Omental fat pad (tissue), 4 donors: Measurements from ENCODE around the gene ZFPL1. TPM values are rescaled to one million over a fixed set of nuclear protein-coding genes. Genes with fewer than 3 reads are reported as not detected.

Experiments used
- ATAC-seq: fragments of 150-250 bp; one replicate; pipeline ENCODE4 v1.9.1; 2016; ENCODE audit warnings: mild to moderate bottlenecking, moderate library complexity; ENCODE audit not compliant: low FRiP score
- DNase-seq: peaks from one replicate; pipeline ENCODE4 v3.0.0-alpha.2; 2019; ENCODE audit warnings: low spot score
- CTCF ChIP-seq, 3 donors: fragments of 450-650 bp; IDR thresholded peaks; one replicate each; pipeline ENCODE4 v1.5.1; 2016 to 2017; ENCODE audit warnings: antibody characterized with exemption in 3 of 3, mild to moderate bottlenecking in 3 of 3, moderate library complexity in 2 of 3
- total RNA-seq, 4 donors: library from RNA; depleted of rRNA; stranded (reverse); fragments of >200 nt; gene quantifications; one replicate each; pipeline ENCODE4 v1.1.0, GENCODE V29; 2016

Gene ZFPL1
- total RNA-seq, 4 donors from 2014 or later, result 21.3 to 44.5 (median 32.6) TPM

DNA sequence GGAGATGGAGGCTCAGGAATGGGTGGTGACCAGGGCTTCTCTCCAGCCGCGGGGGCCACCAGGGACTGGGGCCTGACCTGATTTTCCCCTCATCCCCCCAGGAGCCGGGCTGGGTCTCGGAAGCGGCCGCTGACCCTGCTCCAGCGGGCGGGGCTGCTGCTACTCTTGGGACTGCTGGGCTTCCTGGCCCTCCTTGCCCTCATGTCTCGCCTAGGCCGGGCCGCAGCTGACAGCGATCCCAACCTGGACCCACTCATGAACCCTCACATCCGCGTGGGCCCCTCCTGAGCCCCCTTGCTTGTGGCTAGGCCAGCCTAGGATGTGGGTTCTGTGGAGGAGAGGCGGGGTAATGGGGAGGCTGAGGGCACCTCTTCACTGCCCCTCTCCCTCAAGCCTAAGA is 3.8 kb downstream of the ZFPL1 start:
- no peak for DNase-seq
- no peak for ATAC-seq
- no peak for TF ChIP-seq CTCF (IDR thresholded peaks at IDR 0.05)

DNA sequence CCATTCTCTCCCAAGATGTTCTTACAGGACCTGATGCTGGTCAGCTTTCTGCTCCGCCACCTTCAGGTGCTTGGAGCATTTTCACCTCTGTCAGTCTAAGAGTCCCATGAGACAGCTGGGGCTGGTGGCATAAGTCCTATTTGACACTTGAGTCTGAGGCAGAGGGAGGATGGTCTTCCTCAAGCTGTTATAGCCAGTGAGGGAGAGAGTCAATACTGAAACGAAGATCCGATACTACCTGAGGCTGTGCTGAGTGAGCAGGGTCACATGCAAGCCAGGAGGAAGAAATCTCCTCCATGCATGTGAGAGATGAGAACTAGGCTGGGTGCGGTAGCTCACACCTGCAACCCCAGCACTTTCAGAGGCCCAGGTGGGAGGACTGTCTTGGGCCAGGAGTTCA is 5.6 kb downstream of the ZFPL1 start:
- ATAC-seq, result no peak
- DNase-seq, result no peak

GRCh38 chr11:65090628-65091027 is 6.6 kb downstream of the ZFPL1 start:
- TF ChIP-seq CTCF (IDR thresholded peaks at IDR 0.05), result no peak
- DNase-seq, result no peak
- no peak for ATAC-seq

More for the DNA sequence above, 5.6 kb downstream of the ZFPL1 start:
- no peak for TF ChIP-seq CTCF (IDR thresholded peaks at IDR 0.05)

DNA sequence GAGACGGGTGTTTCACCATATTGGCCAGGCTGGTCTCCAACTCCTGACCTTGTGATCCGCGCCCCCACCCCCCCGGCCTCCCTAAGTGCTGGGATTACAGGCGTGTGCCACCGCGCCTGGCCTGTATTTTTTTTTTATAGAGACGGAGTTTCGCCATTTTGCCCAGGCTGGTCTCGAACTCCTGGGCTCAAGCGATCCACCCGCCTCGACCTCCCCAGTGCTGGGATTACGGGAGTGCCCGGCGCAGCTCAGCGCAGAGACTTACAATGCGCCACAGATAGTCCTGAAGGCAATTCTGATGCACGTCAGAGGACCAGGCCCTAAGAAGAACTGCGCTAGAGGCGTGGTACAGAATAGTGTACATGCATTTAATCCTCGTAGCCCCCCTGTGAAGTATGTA is 11.4 kb downstream of the ZFPL1 start:
- no peak for DNase-seq
- TF ChIP-seq CTCF (IDR thresholded peaks at IDR 0.05), result no peak
- ATAC-seq, result peak; percentile 5

DNA sequence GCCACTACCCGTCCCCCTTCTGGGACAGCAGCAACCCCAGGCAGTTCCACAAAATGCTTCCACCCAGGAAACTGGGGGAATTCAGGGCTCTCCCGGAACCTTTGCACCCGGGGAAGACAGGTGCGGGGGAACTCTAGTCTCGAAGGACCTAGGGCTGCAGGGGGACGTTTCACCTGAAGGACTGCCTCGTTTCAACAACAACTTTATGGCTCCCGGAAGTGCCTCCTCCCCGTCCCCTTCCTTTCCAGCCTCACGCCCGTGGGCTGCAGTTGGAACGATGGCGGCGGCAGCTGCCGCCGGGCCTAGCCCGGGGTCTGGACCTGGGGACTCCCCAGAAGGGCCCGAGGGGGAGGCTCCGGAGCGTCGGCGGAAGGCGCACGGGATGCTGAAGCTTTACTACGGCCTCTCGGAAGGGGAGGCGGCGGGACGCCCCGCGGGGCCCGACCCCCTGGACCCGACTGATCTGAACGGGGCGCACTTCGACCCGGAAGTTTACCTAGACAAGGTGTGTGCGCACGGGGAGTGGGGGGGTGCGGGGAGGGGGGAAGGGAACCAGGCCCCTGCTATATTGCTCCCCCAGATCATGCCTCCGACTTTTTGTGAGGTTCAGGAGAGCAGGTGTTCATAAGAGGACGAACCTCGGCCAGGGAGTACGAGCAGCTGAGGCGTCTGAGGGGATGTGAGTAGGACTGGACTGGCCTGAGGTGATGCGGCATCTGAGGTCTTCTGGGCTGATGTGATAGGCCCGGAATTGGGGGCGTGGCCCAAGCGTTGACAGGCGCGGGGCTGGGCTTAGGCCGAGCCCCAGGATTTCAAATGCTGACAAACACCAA is 12.2 kb downstream of the ZFPL1 start, which contains the start of gene VPS51:
Gene VPS51 (plus strand): TSS at position 241 of the 833 bp plus-strand sequence. CDS start 37 bp downstream, at position 278.
- ATAC-seq, result peak; percentile 96

DNA sequence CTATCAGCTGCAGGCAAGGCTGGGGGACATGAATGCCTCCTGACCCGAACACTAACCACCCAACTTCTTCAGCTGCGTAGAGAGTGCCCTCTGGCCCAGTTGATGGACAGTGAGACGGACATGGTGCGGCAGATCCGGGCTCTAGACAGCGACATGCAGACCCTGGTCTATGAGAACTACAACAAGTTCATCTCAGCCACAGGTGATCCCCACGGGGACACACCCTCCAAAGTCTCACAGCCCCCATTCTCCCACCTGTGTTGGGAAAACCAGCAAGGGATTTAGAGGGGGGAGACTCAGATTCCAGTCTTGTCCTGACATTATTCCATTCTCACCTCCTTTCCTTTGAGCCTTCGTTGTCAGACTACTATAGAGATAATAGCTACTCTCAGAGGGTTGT is 12.9 kb downstream of the ZFPL1 start:
- DNase-seq (no peak), ATAC-seq (no peak)
- no peak for TF ChIP-seq CTCF (IDR thresholded peaks at IDR 0.05)

More for the DNA sequence above, 12.2 kb downstream of the ZFPL1 start, which contains the start of gene VPS51:
- peak; percentile 84 for DNase-seq
- no peak for TF ChIP-seq CTCF (IDR thresholded peaks at IDR 0.05)
